Vagina (tissue), 2 donors: ENCODE data around the gene DSCAML1. TPM values are rescaled to one million over a fixed set of nuclear protein-coding genes. Genes with fewer than 3 reads are reported as not detected.

Source experiments
- DNase-seq, 2 donors: peaks; one replicate each; pipeline ENCODE4 v3.0.0-alpha.2; 2017; ENCODE audit errors: extremely low spot score in 2 of 2
- H3K27ac ChIP-seq: fragments of 200-600 bp; sonication (generic); one replicate; pipeline ENCODE4 v1.5.1; 2019
- H3K27me3 ChIP-seq: fragments of 200-600 bp; sonication (generic); one replicate; pipeline ENCODE4 v1.5.1; 2019
- H3K36me3 ChIP-seq, 2 donors: fragments of 200-600 bp; sonication (generic); one replicate each; pipeline ENCODE4 v1.5.1; 2017 to 2019
- H3K4me1 ChIP-seq: fragments of 200-600 bp; sonication (generic); one replicate; pipeline ENCODE4 v1.5.1; 2019
- H3K4me3 ChIP-seq, 2 donors: fragments of 200-600 bp; sonication (generic); 1 replicate in 1 of 2; 2 replicates in 1 of 2; pipeline ENCODE4 v1.5.1; 2016 to 2019
- H3K9me3 ChIP-seq: fragments of 200-600 bp; sonication (generic); one replicate; pipeline ENCODE4 v1.5.1; 2019
- POLR2A ChIP-seq, 2 donors: fragments of 450-650 bp; IDR thresholded peaks; one replicate each; pipeline ENCODE4 v1.6.1; 2017; ENCODE audit warnings: antibody characterized with exemption in 2 of 2, mild to moderate bottlenecking in 2 of 2, moderate library complexity in 2 of 2
- POLR2AphosphoS5 ChIP-seq, 2 donors: sonication (generic); formaldehyde crosslinking; IDR thresholded peaks; one replicate each; pipeline ENCODE4 v1.9.0; 2017; ENCODE audit warnings: antibody characterized with exemption in 2 of 2, mild to moderate bottlenecking in 2 of 2, low read depth in 1 of 2; ENCODE audit not compliant: insufficient read depth in 1 of 2
- intact Hi-C: fragments of 100-400 bp; cut with DNase I; formaldehyde crosslinking; loops from one replicate; pipeline ENCODE4 v1.15.1; 2023
- total RNA-seq: library from RNA; depleted of rRNA; stranded (reverse); fragments of >200 nt; gene quantifications from one replicate; pipeline ENCODE4 v1.2.3, GENCODE V29; 2016
- TF ChIP-seq, protein P1 (sequence below), 3 experiments: fragments of 450-650 bp in 2 of 3; fragments of 200-600 bp in 1 of 3; sonication (generic) in 1 of 3; IDR thresholded peaks; one replicate each; pipeline ENCODE4 v1.5.1; 2017 to 2019; ENCODE audit warnings: antibody characterized with exemption in 3 of 3, mild to moderate bottlenecking in 2 of 3, moderate library complexity in 2 of 3

Gene DSCAML1
- total RNA-seq, 1 donor from 2014 or later, result 0.25 TPM

DNA sequence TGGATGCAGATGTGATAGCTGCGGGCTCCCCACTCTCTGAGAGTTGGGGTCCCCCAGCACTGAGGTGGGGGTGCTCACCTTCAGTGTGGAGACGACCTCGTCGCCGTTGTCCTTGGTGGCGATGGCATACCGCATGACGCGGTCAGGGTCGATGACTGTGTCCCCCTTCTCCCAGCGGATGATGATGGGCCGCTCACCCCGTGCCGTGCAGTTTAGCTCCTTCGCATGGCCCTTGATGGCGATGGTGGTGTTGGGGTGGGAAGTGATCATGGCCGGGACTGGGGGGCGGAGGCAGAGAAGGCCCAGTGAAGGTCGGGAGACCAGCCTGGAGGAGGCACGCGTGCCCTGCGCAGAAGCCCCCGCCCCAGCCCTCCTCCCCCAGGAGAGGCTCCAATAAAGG, 315.1 kb downstream of the DSCAML1 start:
- Histone ChIP-seq H3K9me3 (no peaks in the 10 kb centered on the region), H3K36me3 (no peaks in the 10 kb centered on the region), H3K27me3 (no peaks in the 10 kb centered on the region), H3K4me3 (no peak overlapping the region), H3K4me1 (no peaks in the 10 kb centered on the region), H3K27ac (no peak overlapping the region)
- DNase-seq, result no peak
- no peak for TF ChIP-seq POLR2A (IDR thresholded peaks at IDR 0.05)
- no peak for TF ChIP-seq POLR2AphosphoS5 (IDR thresholded peaks at IDR 0.05; ENCODE audit: insufficient read depth in 1 of 2, low read depth in 1 of 2)
- TF ChIP-seq, protein P1, sequence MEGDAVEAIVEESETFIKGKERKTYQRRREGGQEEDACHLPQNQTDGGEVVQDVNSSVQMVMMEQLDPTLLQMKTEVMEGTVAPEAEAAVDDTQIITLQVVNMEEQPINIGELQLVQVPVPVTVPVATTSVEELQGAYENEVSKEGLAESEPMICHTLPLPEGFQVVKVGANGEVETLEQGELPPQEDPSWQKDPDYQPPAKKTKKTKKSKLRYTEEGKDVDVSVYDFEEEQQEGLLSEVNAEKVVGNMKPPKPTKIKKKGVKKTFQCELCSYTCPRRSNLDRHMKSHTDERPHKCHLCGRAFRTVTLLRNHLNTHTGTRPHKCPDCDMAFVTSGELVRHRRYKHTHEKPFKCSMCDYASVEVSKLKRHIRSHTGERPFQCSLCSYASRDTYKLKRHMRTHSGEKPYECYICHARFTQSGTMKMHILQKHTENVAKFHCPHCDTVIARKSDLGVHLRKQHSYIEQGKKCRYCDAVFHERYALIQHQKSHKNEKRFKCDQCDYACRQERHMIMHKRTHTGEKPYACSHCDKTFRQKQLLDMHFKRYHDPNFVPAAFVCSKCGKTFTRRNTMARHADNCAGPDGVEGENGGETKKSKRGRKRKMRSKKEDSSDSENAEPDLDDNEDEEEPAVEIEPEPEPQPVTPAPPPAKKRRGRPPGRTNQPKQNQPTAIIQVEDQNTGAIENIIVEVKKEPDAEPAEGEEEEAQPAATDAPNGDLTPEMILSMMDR (IDR thresholded peaks at IDR 0.05), result no peak
- intact Hi-C loops, result no loop called here

DNA sequence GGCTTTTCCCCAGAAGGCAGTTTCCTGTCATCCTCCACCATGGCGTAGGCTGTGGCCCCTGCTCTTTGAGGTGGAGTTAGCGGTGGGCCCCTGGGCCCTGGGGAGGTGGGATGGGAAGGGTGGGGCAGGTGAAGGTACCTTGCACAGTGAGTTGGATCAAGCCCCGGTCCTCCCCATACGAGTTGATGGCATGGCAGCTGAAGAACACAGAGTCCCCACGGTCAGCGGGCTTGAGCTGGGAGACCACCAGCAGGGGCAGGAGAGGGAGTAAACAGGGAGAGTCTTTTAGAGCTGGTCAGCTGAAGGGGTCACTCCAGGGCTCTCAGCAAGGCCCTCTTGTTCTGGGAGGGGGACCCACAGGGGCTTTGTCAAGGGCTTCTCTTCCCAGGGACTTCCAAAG, 316.0 kb downstream of the DSCAML1 start:
- TF ChIP-seq, protein P1 (IDR thresholded peaks at IDR 0.05), result no peak
- TF ChIP-seq POLR2AphosphoS5 (IDR thresholded peaks at IDR 0.05; ENCODE audit: insufficient read depth in 1 of 2, low read depth in 1 of 2), result no peak
- Histone ChIP-seq H3K36me3 (no peaks in the 10 kb centered on the region), H3K9me3 (no peaks in the 10 kb centered on the region), H3K4me3 (no peak overlapping the region), H3K27me3 (no peaks in the 10 kb centered on the region), H3K27ac (no peak overlapping the region), H3K4me1 (no peaks in the 10 kb centered on the region)
- no peak for DNase-seq
- intact Hi-C loops, result no loop called here

DNA sequence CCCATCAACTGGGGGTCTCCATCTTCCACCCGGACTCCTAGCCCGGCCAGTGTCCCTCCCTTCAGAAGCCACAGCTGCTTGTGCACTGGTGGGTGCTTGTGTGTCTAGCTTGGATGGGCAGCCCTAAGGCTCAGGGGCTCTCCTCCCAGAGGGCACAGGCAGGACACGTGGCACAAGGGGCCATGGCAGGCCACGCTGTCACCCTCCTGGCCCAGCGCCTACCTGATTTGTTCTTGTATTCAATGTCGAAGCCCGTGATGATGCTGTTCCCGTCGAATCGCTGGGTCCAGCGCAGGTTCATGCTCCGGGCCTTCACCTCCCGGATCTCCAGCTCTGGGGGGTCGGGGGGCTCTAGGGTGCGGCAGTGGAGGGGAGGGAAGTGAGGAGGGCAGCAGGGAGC, 316.8 kb downstream of the DSCAML1 start:
- Histone ChIP-seq H3K27ac (no peak overlapping the region), H3K9me3 (no peaks in the 10 kb centered on the region), H3K4me1 (no peaks in the 10 kb centered on the region), H3K4me3 (no peak overlapping the region), H3K27me3 (no peaks in the 10 kb centered on the region), H3K36me3 (no peaks in the 10 kb centered on the region)
- intact Hi-C loops, result no loop called here
- no peak for DNase-seq
- TF ChIP-seq, protein P1 (IDR thresholded peaks at IDR 0.05), result no peak
- no peak for TF ChIP-seq POLR2A (IDR thresholded peaks at IDR 0.05)
- TF ChIP-seq POLR2AphosphoS5 (IDR thresholded peaks at IDR 0.05; ENCODE audit: insufficient read depth in 1 of 2, low read depth in 1 of 2), result no peak

DNA sequence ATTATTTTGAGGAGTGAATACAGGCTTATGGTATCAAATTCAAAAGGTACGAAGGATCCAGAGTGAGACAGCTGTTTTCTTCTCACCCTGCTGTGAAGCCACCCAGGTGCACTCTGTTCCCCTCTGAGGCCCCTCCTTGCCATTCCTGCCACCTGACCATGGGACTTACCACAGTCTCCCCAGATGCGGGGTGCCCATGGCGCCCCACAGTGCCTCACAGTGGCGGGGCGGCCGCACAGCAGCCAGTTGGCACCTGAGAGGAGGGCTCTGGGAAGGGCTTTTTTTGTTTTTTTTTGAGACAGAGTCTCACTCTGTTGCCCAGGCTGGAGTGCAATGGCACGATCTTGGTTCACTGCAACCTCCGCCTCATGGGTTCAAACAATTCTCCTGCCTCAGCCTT, 317.6 kb downstream of the DSCAML1 start:
- no peak for DNase-seq
- H3K27me3 ChIP-seq, result no peaks in the 10 kb centered on the region
- no peaks in the 10 kb centered on the region for H3K9me3 ChIP-seq
- H3K4me1 ChIP-seq, result no peaks in the 10 kb centered on the region
- no peak overlapping the region for H3K27ac ChIP-seq
- H3K4me3 ChIP-seq, result no peak overlapping the region
- no peaks in the 10 kb centered on the region for H3K36me3 ChIP-seq
- intact Hi-C loops, result no loop called here
- no peak for TF ChIP-seq POLR2A (IDR thresholded peaks at IDR 0.05)
- TF ChIP-seq, protein P1 (IDR thresholded peaks at IDR 0.05), result no peak
- no peak for TF ChIP-seq POLR2AphosphoS5 (IDR thresholded peaks at IDR 0.05; ENCODE audit: insufficient read depth in 1 of 2, low read depth in 1 of 2)

DNA sequence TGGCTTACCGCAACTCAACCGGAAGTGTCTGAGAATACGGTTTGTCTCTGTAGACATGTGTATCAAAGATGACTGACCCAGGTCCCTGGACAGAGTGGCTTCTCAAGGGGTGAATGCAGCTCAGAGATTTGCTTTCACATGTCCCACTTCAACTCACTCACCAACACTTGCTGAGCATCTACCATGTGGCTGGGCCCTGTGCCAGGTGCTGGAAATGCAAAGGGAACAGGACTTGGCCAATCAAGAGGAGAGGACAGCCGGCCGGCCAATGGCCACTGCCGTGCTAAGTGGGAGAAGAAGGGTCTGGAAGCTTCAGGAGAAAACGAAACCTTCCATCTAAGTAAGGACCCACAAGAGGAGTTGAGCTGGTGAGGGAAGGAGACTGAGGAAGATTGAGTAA, 318.1 kb downstream of the DSCAML1 start:
- H3K36me3 ChIP-seq, result no peaks in the 10 kb centered on the region
- H3K4me3 ChIP-seq, result no peak overlapping the region
- TF ChIP-seq, protein P1 (IDR thresholded peaks at IDR 0.05), result no peak
- TF ChIP-seq POLR2A (IDR thresholded peaks at IDR 0.05), result no peak
- no peak for TF ChIP-seq POLR2AphosphoS5 (IDR thresholded peaks at IDR 0.05; ENCODE audit: insufficient read depth in 1 of 2, low read depth in 1 of 2)
- no peak for DNase-seq
- intact Hi-C loops, result no loop called here
- H3K9me3 ChIP-seq, result no peaks in the 10 kb centered on the region
- H3K27me3 ChIP-seq, result no peaks in the 10 kb centered on the region
- H3K4me1 ChIP-seq, result no peaks in the 10 kb centered on the region
- H3K27ac ChIP-seq, result no peak overlapping the region
